ENCODE data around the gene HAAO.
"Not testable (repeated sequence)": the region's sequence is repeated elsewhere in the genome, so short reads cannot be mapped to it uniquely, and the experiment has no call there.

GRCh38 chr2:42831575-42832288 is 39.3 kb upstream of the HAAO start:
- TF ChIP-seq, protein P1, sequence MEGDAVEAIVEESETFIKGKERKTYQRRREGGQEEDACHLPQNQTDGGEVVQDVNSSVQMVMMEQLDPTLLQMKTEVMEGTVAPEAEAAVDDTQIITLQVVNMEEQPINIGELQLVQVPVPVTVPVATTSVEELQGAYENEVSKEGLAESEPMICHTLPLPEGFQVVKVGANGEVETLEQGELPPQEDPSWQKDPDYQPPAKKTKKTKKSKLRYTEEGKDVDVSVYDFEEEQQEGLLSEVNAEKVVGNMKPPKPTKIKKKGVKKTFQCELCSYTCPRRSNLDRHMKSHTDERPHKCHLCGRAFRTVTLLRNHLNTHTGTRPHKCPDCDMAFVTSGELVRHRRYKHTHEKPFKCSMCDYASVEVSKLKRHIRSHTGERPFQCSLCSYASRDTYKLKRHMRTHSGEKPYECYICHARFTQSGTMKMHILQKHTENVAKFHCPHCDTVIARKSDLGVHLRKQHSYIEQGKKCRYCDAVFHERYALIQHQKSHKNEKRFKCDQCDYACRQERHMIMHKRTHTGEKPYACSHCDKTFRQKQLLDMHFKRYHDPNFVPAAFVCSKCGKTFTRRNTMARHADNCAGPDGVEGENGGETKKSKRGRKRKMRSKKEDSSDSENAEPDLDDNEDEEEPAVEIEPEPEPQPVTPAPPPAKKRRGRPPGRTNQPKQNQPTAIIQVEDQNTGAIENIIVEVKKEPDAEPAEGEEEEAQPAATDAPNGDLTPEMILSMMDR (IDR thresholded peaks at IDR 0.05) = not testable (repeated sequence)
- TF ChIP-seq POLR2A (IDR thresholded peaks at IDR 0.05) = not testable (repeated sequence)

Measured in prostate gland (tissue), 2 donors.